ENCODE data around the gene CNOT8. TPM values are rescaled to one million over a fixed set of nuclear protein-coding genes. Genes with fewer than 3 reads are reported as not detected.

The CNOT8 gene
- total RNA-seq, 2 donors from 2014 or later = 44.6 to 48.8 TPM

GRCh38 chr5:154836225-154836624 is 22.2 kb upstream of the CNOT8 start:
- Histone ChIP-seq H3K9ac (ENCODE audit: extremely low read depth, low read length, poor library complexity, severe bottlenecking) (no peak overlapping the region), H3K4me3 (ENCODE audit: low read length) (no peak overlapping the region), H3K27ac (ENCODE audit: low read depth, low read length) (no peak overlapping the region), H3K9me3 (ENCODE audit: control insufficient read depth, low read length) (no peaks in the 10 kb centered on the region), H3K27me3 (ENCODE audit: control insufficient read depth, insufficient read depth, low read length, poor library complexity, severe bottlenecking) (no peaks in the 10 kb centered on the region), H3K4me1 (ENCODE audit: control insufficient read depth, insufficient read depth, low read length) (peaks cover 19% of the 10 kb centered on the region), H3K36me3 (ENCODE audit: control insufficient read depth, insufficient read depth, low read length) (peaks cover 6% of the 10 kb centered on the region)
- H3K27ac Mint-ChIP-seq = no peak overlapping the region
- DNase-seq = no peak
- H3K4me3 Mint-ChIP-seq = no peak overlapping the region
- peaks cover 12% of the 10 kb centered on the region for H3K36me3 Mint-ChIP-seq (ENCODE audit: low read depth)
- H3K9me3 Mint-ChIP-seq = no peaks in the 10 kb centered on the region
- 95 to 100% methylated on average over 4 to 6 of the region's 6 CpGs for WGBS, 2 experiments (ENCODE audit: insufficient coverage in 1 of 2, insufficient read length in 1 of 2)
- H3K27me3 Mint-ChIP-seq (ENCODE audit: insufficient read depth) = no peaks in the 10 kb centered on the region
- TF ChIP-seq CTCF (conservative IDR thresholded peaks at IDR 0.05) = no peak
- peaks cover 22% of the 10 kb centered on the region for H3K4me1 Mint-ChIP-seq

GRCh38 chr5:154837009-154837901 is 21.2 kb upstream of the CNOT8 start:
- peaks cover 10% of the 10 kb centered on the region for H3K36me3 Mint-ChIP-seq (ENCODE audit: low read depth)
- 94 to 100% methylated on average over 3 to 6 of the region's 6 CpGs for WGBS, 2 experiments (ENCODE audit: insufficient coverage in 1 of 2, insufficient read length in 1 of 2)

More at GRCh38 chr5:154837009-154837901, 21.2 kb upstream of the CNOT8 start:
- no peak for TF ChIP-seq CTCF (conservative IDR thresholded peaks at IDR 0.05)
- no peak overlapping the region for H3K4me3 ChIP-seq (ENCODE audit: low read length)
- no peaks in the 10 kb centered on the region for H3K9me3 Mint-ChIP-seq
- no peak for DNase-seq
- peaks cover 19% of the 10 kb centered on the region for H3K4me1 ChIP-seq (ENCODE audit: control insufficient read depth, insufficient read depth, low read length)
- H3K9me3 ChIP-seq (ENCODE audit: control insufficient read depth, low read length) = no peaks in the 10 kb centered on the region
- H3K27ac ChIP-seq (ENCODE audit: low read depth, low read length) = no peak overlapping the region
- H3K4me3 Mint-ChIP-seq = no peak overlapping the region
- H3K27me3 Mint-ChIP-seq (ENCODE audit: insufficient read depth) = no peaks in the 10 kb centered on the region
- no peak overlapping the region for H3K27ac Mint-ChIP-seq
- H3K9ac ChIP-seq (ENCODE audit: extremely low read depth, low read length, poor library complexity, severe bottlenecking) = no peak overlapping the region
- no peaks in the 10 kb centered on the region for H3K27me3 ChIP-seq (ENCODE audit: control insufficient read depth, insufficient read depth, low read length, poor library complexity, severe bottlenecking)
- H3K4me1 Mint-ChIP-seq = peaks cover 23% of the 10 kb centered on the region
- H3K36me3 ChIP-seq (ENCODE audit: control insufficient read depth, insufficient read depth, low read length) = no peaks in the 10 kb centered on the region

Data from endodermal cell (in vitro differentiated cells).